ENCODE data around the gene CCZ1.
"Not testable (repeated sequence)": the region's sequence is repeated elsewhere in the genome, so short reads cannot be mapped to it uniquely, and the experiment has no call there.

DNA sequence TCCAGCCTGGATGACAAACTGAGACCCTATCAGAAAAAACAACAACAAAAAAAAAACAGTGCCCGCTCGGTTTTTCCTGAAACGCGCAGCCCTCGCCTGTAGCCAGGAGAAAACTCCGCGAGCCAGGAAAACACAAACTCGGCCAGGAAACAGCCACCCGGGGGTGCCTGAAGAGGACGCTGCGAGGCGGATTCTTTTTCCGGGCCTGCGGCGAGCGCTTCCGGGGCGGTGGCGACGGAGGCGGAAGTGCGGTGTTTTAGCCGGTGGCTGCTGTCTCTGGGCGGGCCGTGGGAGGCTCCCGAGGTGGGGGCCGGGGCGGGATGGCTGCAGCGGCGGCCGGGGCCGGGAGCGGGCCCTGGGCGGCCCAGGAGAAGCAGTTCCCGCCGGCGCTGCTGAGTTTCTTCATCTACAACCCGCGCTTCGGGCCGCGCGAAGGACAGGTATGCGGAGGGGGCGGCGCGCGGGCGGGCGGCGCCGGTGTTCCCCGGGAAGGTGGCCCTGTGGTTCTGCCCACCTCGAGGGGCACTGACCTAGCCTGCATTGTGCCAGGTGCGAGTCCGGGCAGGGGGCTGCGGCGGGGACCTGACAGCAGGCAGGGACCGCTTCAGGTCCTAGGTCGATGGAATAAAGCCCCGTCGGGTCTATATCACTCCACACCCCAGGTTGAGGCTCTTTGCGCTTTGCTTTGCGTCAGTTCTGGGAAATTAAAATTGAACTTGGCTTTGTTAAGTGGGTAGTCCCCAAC, at the start of gene CCZ1:
- TF ChIP-seq POLR2A (IDR thresholded peaks at IDR 0.05; ENCODE audit: low read length); GATA1 (IDR thresholded peaks at IDR 0.05; ENCODE audit: low read depth, low read length): not testable (repeated sequence)

Measured in erythroblast (primary cell).